ENCODE results near the gene RHBDL1.
"Not testable (repeated sequence)": the region's sequence is repeated elsewhere in the genome, so short reads cannot be mapped to it uniquely, and the experiment has no call there.

Gene RHBDL1

DNA sequence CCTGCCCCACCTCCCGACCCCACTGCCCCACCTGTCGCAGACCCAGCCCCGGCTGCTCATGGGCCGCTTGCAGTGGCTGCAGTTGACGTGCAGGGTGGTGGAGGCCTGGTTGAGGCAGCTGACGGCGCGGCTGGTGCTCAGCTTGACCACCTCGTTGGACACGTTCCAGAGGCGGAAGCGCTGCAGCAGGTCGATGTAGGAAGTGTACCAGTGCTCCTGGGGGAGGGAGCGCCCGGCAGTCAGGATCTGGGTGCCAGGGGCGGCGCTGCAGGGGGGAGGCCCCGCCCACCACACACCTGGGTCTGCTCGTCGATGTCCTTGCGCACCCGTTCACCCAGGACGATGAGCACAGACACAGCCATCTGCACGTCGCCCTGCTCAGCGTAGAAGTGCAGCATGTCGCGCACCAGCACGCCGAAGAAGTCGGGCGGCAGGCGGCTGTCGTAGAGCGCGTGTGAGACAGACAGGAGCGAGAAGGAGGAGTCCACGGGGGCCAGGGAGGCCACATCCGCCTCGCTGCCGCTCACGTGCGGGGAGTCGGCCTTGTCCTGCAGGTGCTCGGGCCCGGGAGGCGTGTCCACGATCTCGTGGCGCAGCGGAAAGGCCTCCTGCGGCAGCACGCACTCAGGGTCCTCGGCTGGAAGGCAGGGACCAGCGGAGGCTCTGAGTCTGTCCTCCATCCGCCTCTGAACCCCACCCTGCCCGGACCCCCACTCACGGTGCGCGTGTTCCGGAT, 9.7 kb downstream of the RHBDL1 start:
- no peak for DNase-seq (ENCODE audit: low read depth in 2 of 2)

GRCh38 chr16:685967-686366, 10.5 kb downstream of the RHBDL1 start:
- DNase-seq (ENCODE audit: low read depth in 2 of 2) = no peak

GRCh38 chr16:686459-687260, 11.2 kb downstream of the RHBDL1 start:
- DNase-seq (ENCODE audit: low read depth in 2 of 2) = no peak

DNA sequence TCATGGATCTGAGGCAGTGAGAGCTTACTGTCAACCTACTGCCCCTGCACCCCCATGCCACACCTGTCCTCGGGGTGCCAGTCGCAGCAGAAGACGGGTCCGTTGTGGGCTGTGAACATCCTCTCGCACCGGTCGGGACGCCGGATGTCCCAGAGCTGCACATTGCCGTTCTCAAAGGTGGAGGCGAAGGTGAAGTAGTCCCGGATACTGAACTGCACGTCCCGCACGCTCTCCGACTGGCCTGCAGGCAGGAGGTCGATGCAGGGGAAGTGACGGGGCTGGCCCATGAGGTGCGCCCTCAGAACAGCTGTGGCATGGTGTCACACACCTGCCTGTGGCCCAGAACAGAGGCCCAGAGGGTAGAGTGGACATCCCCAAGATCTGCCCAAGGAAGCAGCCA, 12.0 kb downstream of the RHBDL1 start:
- no peak for DNase-seq (ENCODE audit: low read depth in 2 of 2)

DNA sequence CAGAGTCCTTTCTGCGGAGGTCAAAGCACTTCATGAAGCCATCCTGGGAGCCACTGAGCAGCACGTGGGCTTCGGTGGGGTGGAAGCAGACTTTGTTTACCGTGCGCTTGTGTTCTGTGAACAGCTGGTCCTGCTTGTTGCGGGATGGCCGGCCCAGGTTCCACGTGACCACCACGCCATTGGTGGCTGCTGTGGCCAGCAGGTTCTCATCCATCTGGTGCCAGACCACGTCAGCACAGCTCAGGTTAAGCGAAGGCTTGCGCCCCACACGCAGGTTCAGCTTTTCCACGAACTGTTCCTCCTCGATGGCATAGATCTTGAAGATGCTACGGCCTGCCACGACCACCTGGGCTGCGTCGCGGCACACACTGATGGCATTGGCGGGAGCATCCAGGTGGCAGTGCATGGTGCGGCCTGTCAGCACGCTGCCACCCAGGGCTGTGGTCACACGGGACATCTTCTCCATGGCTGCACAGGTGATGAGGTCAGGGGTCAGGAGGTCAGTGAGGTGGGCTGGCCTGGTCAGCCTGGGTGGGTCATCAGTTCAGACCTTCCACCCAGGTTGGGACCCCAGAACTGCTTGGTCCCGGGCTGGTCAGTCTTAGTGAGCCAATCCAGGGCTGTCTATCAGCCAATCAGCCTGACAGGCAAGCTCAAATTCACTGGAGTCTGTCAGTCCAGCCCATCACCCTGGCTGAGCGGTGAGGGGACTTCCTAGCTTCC, 13.9 kb downstream of the RHBDL1 start:
- no peak for DNase-seq (ENCODE audit: low read depth in 2 of 2)

GRCh38 chr16:691242-691641, 15.8 kb downstream of the RHBDL1 start:
- not testable (repeated sequence) for DNase-seq (ENCODE audit: low read depth in 2 of 2)

- DNase-seq (ENCODE audit: low read depth in 2 of 2) = no peak
Measured at GRCh38 chr16:692356-693108, 17.1 kb downstream of the RHBDL1 start.

DNA sequence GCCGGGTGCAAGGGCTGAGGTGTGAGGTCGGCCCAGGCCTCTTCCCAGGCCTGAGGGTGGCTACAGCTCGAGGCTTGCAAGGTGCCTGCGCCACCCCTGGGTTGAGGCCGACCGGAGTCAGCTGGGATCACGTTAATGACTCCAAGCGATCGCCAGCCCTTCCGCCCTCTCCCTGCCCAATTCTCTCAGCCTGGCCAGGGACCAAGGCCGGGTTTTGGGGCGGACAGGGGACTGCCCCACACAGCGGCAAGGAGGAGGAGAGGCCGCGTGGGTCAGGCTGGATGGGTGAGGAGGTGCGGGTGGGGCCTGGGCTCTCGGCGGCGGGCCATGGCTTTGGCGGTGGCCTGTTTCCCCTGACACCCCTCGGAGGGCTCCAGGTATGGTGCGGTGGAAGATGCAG, 17.9 kb downstream of the RHBDL1 start:
- no peak for DNase-seq (ENCODE audit: low read depth in 2 of 2)

GRCh38 chr16:693766-694165, 18.3 kb downstream of the RHBDL1 start:
- peak in 1 of 2 donors; percentile 53 for DNase-seq (ENCODE audit: low read depth in 2 of 2)

DNA sequence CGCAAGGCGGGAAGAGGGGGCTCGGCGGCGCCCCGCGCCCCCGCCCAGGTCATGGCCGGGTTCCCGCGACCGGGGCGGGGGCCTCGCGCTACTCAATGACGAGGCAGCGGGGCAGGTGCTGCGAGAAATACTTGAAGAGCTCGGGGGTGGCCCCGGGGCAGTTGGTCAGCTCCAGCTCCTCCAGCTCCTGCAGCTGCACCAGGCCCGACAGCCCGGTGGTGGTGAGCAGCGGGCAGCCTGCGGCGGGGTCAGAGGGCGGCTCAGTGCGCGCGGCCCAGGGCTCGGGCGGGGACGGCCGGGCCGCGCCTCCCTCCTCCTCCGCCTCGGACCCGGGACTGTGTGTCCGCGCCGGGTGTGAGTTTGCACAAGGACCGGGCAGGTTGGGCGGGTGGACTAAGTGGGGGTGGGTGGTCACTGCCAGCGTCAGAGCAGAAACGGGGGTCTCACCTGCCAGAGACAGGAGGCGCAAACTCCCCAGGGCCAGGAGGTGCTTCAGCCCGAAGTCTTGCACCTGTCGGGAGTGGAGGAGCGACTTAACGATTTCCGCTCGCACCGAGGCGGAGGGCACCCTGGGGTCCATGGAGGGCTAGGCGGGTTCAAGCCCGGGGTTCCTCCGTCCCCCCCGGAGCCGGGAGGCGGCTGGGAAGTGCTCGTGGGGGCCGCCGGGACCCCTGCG, 18.9 kb downstream of the RHBDL1 start:
- no peak for DNase-seq (ENCODE audit: low read depth in 2 of 2)

GRCh38 chr16:694863-695354, 19.4 kb downstream of the RHBDL1 start:
- DNase-seq (ENCODE audit: low read depth in 2 of 2) = no peak

DNA sequence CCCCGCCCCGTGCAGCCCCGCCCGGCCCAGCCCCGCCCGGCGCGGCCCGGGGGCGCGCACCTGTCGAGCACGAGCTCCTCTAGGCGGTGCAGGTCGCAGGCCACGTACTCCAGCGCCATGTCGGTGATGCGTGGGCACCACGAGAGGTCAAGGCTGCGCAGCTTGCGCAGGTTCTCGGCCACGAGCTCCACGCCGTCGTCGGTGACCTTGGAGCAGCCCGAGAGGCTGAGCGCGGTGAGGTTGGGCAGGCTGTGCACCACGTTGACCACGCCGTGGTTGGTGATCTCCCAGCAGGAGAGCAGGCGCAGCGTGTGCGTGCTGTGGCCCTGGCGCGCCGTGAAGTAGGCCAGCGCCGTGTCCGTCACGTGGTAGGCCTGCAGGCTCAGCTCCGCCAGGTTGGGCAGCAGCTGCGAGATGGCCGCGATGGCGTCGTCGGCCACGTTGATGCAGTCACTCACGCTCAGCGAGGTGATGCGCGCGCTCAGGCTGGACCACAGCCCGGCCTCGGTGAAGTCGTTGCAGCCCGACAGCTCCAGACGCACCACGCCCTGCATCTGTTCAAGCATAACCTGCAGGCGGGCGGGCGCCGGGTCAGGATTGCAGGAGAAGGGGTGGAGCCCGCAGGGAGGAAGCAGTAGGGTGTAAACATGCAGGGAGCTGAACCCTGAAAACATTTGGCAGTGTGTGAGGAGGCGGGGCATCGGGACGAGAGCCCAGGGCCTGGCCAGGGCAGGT, 20.1 kb downstream of the RHBDL1 start:
- DNase-seq (ENCODE audit: low read depth in 2 of 2) = peak in 1 of 2 donors; percentile 62

DNA sequence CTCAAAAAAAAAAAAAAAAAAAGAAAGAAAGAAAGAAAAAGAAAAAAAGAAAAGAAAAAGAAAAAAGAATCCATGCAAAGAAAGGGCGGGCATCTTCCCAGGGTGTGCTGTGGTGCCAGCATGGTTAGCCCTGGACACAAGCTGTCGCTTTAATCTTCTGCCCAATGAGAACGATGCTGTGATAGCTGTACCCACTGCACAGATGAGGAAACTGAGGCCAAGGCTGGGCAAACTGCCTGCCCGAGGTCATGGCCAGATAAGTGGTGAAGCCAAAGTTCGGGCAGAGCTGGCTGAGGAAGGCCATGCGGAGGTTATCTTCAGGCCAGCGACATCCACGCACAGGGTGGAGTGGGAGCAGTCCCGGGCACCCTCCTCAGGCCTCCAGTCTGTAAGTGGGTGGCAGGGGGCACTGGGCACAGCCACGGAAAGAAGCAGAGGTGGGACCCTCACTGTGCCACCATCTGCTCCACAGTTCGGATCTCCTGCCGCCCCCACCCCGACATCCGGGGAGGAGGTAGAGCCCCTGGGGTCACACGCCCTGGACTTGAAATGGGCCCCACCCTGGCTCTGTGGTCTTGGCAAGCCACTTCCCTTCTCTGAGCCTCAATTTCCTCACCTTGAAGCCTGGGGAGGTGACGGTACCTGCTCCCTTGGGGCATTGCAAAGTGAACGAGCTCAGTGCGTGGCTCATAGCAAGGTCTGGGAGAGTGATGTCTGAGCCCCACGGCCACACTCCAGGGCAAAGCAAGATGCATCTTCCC, 23.6 kb downstream of the RHBDL1 start:
- DNase-seq (ENCODE audit: low read depth in 2 of 2) = no peak

GRCh38 chr16:700684-701584, 25.5 kb downstream of the RHBDL1 start:
- no peak for DNase-seq (ENCODE audit: low read depth in 2 of 2)

DNA sequence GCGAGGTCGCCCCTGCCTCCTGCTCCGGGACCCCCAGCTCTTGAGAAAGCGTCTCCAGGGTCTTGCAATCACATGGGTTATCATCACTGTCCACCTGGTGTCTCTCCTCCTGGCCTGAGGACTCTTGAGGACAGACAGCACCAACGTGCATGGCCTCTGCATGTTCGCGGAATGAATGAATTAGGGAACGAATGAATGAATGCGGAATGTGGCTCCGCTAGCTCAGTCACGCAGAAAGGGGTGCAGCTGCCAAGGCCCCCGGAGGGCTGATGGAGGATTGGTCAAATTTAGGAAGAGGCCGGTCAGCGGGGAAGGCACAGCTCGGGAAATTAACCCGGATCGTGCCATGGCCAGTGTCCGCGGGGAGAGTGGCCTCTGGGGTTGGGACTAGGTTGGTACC, 26.9 kb downstream of the RHBDL1 start:
- no peak for DNase-seq (ENCODE audit: low read depth in 2 of 2)

DNA sequence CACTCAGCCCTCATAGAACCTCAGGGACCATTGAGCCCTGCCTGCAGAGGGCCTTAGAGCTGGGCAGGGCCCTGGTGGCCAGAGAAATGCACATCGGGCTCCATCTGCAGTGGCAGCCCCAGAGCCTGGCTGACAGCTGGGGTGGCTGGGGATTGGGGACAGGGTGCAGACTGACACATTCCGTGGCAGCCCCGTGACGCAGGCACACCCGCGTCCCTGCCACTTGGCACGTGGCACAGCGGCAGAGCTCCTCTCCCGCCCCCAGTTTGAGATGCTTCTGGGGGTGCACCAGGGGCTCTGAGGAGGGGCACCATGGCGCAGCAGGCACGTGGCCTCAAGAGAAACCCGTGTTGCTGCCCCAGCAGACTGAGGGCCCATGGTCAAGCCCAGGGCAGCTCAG, 27.9 kb downstream of the RHBDL1 start:
- DNase-seq (ENCODE audit: low read depth in 2 of 2) = no peak

GRCh38 chr16:704047-704446, 28.6 kb downstream of the RHBDL1 start:
- no peak for DNase-seq (ENCODE audit: low read depth in 2 of 2)

- no peak for DNase-seq (ENCODE audit: low read depth in 2 of 2)
Measured at GRCh38 chr16:704552-705380, 29.3 kb downstream of the RHBDL1 start.

All from stimulated activated CD8-positive, alpha-beta memory T cell treated with anti-CD3 and anti-CD28 coated beads, Interleukin-7, amount 100 ng/mL, for 4 hours (primary cell).